ENCODE results near the gene ZCCHC7. TPM values are rescaled to one million over a fixed set of nuclear protein-coding genes. Genes with fewer than 3 reads are reported as not detected.
A peak's percentile ranks its signal among the peaks of the same experiment; 100 is the strongest.

ZCCHC7 gene
- total RNA-seq, 1 donor from 2014 or later = 22.1 TPM

DNA sequence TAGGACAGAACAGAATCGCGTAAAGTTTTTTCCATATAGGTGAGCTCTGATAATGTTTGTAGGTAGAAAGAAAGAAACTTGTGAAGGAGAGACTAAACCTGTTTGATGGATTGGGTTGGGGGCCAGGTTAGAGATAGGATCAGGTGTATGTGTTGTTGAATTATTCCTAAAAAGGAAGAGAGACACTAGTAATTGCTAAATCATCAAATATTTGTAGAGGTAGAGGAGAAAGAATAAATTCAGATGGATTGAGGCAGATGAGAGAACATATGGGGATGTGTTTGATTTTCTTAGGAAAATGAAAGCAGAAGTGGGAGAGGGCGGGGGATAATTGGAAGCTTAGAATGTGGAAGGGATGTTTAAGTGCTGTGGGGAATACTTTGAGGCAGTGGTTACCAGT, 7.7 kb downstream of the ZCCHC7 start:
- Mint-ChIP-seq H3K9me3 (no peaks in the 10 kb centered on the region), H3K27me3 (ENCODE audit: low read depth) (no peaks in the 10 kb centered on the region)

DNA sequence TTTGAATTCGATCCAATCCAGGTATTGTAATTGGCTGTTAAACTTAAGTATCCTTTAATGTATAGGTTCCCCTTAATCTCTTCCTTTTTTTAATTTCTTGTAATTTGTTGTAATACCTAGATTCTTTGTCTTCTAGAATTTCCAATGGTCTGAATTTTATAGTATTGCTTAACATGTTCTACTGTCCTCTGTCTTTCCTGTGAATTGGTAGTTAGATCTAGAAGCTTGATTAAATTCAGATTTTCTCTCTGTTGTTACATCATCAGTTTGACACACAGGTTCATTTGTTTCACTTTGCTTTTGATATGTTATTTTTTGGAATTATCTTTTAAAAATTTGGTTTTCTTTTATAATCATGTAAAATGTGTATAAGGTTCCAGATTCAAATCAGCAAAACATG, 13.8 kb downstream of the ZCCHC7 start:
- no peak overlapping the region for H3K27ac Mint-ChIP-seq
- peaks cover 51% of the 10 kb centered on the region for H3K36me3 Mint-ChIP-seq (ENCODE audit: low read depth)
- H3K9me3 Mint-ChIP-seq = no peaks in the 10 kb centered on the region
- H3K4me1 Mint-ChIP-seq (ENCODE audit: low read depth) = peaks cover 31% of the 10 kb centered on the region
- DNase-seq (ENCODE audit: low spot score) = no peak
- no peak overlapping the region for H3K4me3 Mint-ChIP-seq (ENCODE audit: low read depth)
- no peaks in the 10 kb centered on the region for H3K27me3 Mint-ChIP-seq (ENCODE audit: low read depth)
- intact Hi-C loops (cut with micrococcal nuclease) = no loop called here

More for the DNA sequence above, 7.7 kb downstream of the ZCCHC7 start:
- Mint-ChIP-seq H3K27ac (no peak overlapping the region), H3K4me3 (ENCODE audit: low read depth) (no peak overlapping the region), H3K36me3 (ENCODE audit: low read depth) (peaks cover 20% of the 10 kb centered on the region), H3K4me1 (ENCODE audit: low read depth) (peaks cover 15% of the 10 kb centered on the region)
- no peak for DNase-seq (ENCODE audit: low spot score)
- intact Hi-C loops (cut with micrococcal nuclease) = no loop called here

GRCh38 chr9:37141015-37141414, 20.6 kb downstream of the ZCCHC7 start:
- no peak for DNase-seq (ENCODE audit: low spot score)
- H3K36me3 Mint-ChIP-seq (ENCODE audit: low read depth) = peaks cover 51% of the 10 kb centered on the region
- H3K27me3 Mint-ChIP-seq (ENCODE audit: low read depth) = no peaks in the 10 kb centered on the region
- no peak overlapping the region for H3K4me3 Mint-ChIP-seq (ENCODE audit: low read depth)
- H3K9me3 Mint-ChIP-seq = no peaks in the 10 kb centered on the region
- peaks cover 36% of the 10 kb centered on the region for H3K4me1 Mint-ChIP-seq (ENCODE audit: low read depth)
- H3K27ac Mint-ChIP-seq = no peak overlapping the region
- intact Hi-C loops (cut with micrococcal nuclease) = no loop called here

- H3K27ac Mint-ChIP-seq = no peak overlapping the region
Observed at GRCh38 chr9:37144762-37145161, 24.4 kb downstream of the ZCCHC7 start.

DNA sequence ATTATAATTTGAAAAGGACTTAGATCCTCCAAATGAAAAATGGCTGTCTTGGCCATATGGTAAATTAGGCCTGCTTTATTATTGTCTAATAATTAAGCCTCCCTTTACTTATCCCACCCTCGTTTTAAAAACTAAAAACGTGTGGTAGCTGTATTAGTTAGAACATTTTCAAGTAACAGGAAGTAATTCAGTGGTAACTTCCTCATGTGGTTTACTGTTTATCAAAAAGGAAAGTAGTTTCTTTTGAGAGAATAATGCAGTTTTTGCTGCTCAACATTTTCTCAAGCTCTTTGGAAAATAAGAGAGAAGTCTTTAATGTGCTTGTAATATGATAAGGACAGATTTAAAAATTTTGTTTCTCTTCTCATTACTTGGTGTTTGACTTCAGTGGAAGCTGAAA, 26.0 kb downstream of the ZCCHC7 start:
- peaks cover 33% of the 10 kb centered on the region for H3K4me1 Mint-ChIP-seq (ENCODE audit: low read depth)
- H3K4me3 Mint-ChIP-seq (ENCODE audit: low read depth) = peak overlapping the region; percentile 48
- peaks cover 45% of the 10 kb centered on the region for H3K36me3 Mint-ChIP-seq (ENCODE audit: low read depth)
- H3K9me3 Mint-ChIP-seq = no peaks in the 10 kb centered on the region
- peak overlapping the region; percentile 64 for H3K27ac Mint-ChIP-seq
- intact Hi-C loops (cut with micrococcal nuclease) = loop anchor here (5.0 kb wide), 1 partner anchor 41 kb away; no protein-coding TSS in a partner anchor
- no peak for DNase-seq (ENCODE audit: low spot score)
- H3K27me3 Mint-ChIP-seq (ENCODE audit: low read depth) = no peaks in the 10 kb centered on the region

More at GRCh38 chr9:37144762-37145161, 24.4 kb downstream of the ZCCHC7 start:
- peaks cover 49% of the 10 kb centered on the region for H3K36me3 Mint-ChIP-seq (ENCODE audit: low read depth)
- no peaks in the 10 kb centered on the region for H3K9me3 Mint-ChIP-seq
- H3K4me3 Mint-ChIP-seq (ENCODE audit: low read depth) = no peak overlapping the region
- H3K4me1 Mint-ChIP-seq (ENCODE audit: low read depth) = peaks cover 38% of the 10 kb centered on the region
- DNase-seq (ENCODE audit: low spot score) = no peak
- no peaks in the 10 kb centered on the region for H3K27me3 Mint-ChIP-seq (ENCODE audit: low read depth)
- intact Hi-C loops (cut with micrococcal nuclease) = loop anchor here (5.0 kb wide), 1 partner anchor 43 kb away; no protein-coding TSS in a partner anchor

DNA sequence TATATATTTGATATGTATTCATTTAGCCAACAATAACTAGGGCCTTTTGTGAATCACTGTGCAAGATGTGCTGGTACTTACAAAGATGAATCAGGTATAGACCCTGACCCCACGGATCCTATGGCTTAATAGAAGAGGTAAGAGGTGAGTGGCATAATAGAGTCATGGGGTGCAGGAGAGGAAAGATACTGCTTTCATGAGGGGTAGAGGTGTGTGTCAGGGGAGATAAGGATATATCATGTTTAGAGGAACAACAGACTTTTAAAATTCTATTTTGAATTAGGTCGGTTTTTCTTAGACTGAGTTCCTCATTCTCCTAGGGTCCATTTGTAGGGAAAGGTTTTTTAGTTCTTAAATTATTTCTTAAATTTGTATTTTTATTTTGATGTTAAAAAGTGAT, 27.8 kb downstream of the ZCCHC7 start:
- Mint-ChIP-seq H3K9me3 (no peaks in the 10 kb centered on the region), H3K27me3 (ENCODE audit: low read depth) (no peaks in the 10 kb centered on the region), H3K27ac (no peak overlapping the region), H3K36me3 (ENCODE audit: low read depth) (peaks cover 44% of the 10 kb centered on the region), H3K4me3 (ENCODE audit: low read depth) (no peak overlapping the region), H3K4me1 (ENCODE audit: low read depth) (peaks cover 34% of the 10 kb centered on the region)
- DNase-seq (ENCODE audit: low spot score) = no peak
- intact Hi-C loops (cut with micrococcal nuclease) = loop anchor here (5.0 kb wide), 1 partner anchor 39 kb away; no protein-coding TSS in a partner anchor

DNA sequence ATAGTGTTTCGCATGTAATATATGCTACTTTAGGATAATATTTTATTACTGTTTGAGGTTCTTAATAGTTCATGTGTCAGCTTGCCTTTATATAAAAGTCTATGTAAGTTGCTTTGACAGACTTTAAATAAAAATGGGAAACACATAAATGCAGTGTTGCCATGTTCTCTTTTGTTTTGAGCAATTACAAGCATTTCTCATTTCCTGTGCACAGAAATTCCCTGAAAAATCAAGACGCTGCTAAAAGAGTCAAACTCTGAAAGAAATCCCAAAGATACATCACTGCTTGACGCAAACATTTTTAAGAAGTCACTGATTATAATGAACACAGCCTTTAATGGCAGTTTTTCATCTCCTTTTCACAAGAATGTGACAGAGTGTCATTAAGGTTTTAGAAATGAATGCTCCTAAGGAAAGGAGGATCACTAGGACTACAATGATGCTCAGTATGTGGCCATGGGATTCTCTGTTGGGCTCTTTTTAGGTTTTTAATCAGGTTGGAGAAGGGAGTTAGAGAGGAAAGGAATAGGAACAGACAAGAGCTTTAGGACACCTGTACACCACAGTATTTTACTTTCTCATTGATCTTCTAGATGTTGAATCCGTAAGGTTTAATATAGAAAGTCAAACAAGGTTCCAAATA, 29.4 kb downstream of the ZCCHC7 start:
- H3K4me1 Mint-ChIP-seq (ENCODE audit: low read depth) = peaks cover 28% of the 10 kb centered on the region
- H3K27me3 Mint-ChIP-seq (ENCODE audit: low read depth) = no peaks in the 10 kb centered on the region
- H3K27ac Mint-ChIP-seq = no peak overlapping the region
- H3K9me3 Mint-ChIP-seq = no peaks in the 10 kb centered on the region
- intact Hi-C loops (cut with micrococcal nuclease) = loop anchor here (5.0 kb wide), 1 partner anchor 38 kb away; no protein-coding TSS in a partner anchor
- DNase-seq (ENCODE audit: low spot score) = no peak
- H3K4me3 Mint-ChIP-seq (ENCODE audit: low read depth) = no peak overlapping the region
- H3K36me3 Mint-ChIP-seq (ENCODE audit: low read depth) = peaks cover 52% of the 10 kb centered on the region

DNA sequence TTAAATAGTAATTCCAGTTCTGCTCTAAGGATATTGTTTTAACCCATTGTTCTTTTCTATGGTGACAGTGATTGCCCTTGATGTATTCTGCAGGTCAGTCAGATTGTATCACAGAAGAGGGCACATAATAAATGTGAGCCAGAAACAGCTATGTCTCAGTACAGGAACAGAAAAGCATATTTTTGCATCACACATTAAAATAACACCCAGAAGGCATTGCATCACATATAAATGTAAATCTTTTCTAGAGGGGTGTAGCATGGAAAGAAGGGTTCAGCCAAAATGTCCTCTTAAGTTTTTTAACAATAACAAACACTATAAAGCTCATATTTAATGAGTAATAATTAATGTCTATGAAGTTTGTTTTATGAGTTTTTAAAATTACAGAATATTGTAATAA, 30.0 kb downstream of the ZCCHC7 start:
- no peak overlapping the region for H3K4me3 Mint-ChIP-seq (ENCODE audit: low read depth)
- H3K36me3 Mint-ChIP-seq (ENCODE audit: low read depth) = peaks cover 53% of the 10 kb centered on the region
- no peaks in the 10 kb centered on the region for H3K9me3 Mint-ChIP-seq
- H3K27me3 Mint-ChIP-seq (ENCODE audit: low read depth) = no peaks in the 10 kb centered on the region
- H3K27ac Mint-ChIP-seq = no peak overlapping the region
- peaks cover 26% of the 10 kb centered on the region for H3K4me1 Mint-ChIP-seq (ENCODE audit: low read depth)
- intact Hi-C loops (cut with micrococcal nuclease) = no loop called here
- DNase-seq (ENCODE audit: low spot score) = no peak

- no peak for DNase-seq (ENCODE audit: low spot score)
- Mint-ChIP-seq H3K4me1 (ENCODE audit: low read depth) (peaks cover 27% of the 10 kb centered on the region), H3K27ac (no peak overlapping the region), H3K27me3 (ENCODE audit: low read depth) (no peaks in the 10 kb centered on the region), H3K36me3 (ENCODE audit: low read depth) (peaks cover 60% of the 10 kb centered on the region), H3K9me3 (no peaks in the 10 kb centered on the region), H3K4me3 (ENCODE audit: low read depth) (no peak overlapping the region)
- intact Hi-C loops (cut with micrococcal nuclease) = no loop called here
Observed at GRCh38 chr9:37151812-37152211, 31.4 kb downstream of the ZCCHC7 start.

DNA sequence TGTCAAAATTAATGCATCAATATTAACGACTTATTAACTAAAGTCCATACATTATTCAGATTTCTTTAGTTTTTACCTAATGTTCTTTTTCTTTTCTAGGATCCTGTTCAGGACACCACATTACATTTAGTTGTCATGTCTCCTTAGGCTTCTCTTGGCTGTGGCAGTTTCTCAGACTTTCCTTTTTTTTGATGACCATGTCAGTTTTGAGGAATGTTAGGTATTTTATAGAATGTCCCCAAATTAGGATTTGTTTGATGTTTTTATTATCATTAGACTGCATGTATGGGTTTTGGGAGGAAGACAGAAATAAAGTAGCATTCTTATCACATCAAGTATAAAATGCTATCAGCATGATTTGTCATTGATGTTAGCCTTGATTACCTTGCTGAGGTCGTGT, 32.0 kb downstream of the ZCCHC7 start:
- no peak for DNase-seq (ENCODE audit: low spot score)
- H3K9me3 Mint-ChIP-seq = no peaks in the 10 kb centered on the region
- no peak overlapping the region for H3K27ac Mint-ChIP-seq
- peaks cover 60% of the 10 kb centered on the region for H3K36me3 Mint-ChIP-seq (ENCODE audit: low read depth)
- H3K4me1 Mint-ChIP-seq (ENCODE audit: low read depth) = peaks cover 29% of the 10 kb centered on the region
- H3K4me3 Mint-ChIP-seq (ENCODE audit: low read depth) = no peak overlapping the region
- no peaks in the 10 kb centered on the region for H3K27me3 Mint-ChIP-seq (ENCODE audit: low read depth)
- intact Hi-C loops (cut with micrococcal nuclease) = no loop called here

DNA sequence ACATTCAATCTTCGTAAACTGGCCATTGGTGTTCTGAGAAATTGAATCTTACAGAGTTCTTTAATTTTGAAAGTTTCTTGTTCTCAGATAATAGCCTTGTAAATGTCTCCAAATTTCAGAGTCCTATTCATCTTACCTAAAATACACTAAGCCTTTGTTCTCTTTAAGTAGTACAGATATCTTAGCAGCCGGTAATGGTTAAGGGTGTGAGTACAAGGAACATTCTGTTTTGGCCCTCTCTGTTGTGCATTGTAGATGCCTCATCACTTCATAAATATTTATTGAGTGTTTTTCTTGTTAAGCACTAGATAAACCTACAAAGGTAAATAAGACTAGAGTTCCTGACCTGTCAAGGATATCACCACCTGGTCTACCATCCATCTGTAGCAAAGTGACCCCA, 35.2 kb downstream of the ZCCHC7 start:
- intact Hi-C loops (cut with micrococcal nuclease) = loop anchor here (5.0 kb wide), 1 partner anchor 47 kb away; no protein-coding TSS in a partner anchor
- Mint-ChIP-seq H3K27ac (no peak overlapping the region), H3K27me3 (ENCODE audit: low read depth) (no peaks in the 10 kb centered on the region), H3K4me1 (ENCODE audit: low read depth) (peaks cover 25% of the 10 kb centered on the region), H3K36me3 (ENCODE audit: low read depth) (peaks cover 58% of the 10 kb centered on the region), H3K9me3 (no peaks in the 10 kb centered on the region), H3K4me3 (ENCODE audit: low read depth) (no peak overlapping the region)
- DNase-seq (ENCODE audit: low spot score) = no peak

DNA sequence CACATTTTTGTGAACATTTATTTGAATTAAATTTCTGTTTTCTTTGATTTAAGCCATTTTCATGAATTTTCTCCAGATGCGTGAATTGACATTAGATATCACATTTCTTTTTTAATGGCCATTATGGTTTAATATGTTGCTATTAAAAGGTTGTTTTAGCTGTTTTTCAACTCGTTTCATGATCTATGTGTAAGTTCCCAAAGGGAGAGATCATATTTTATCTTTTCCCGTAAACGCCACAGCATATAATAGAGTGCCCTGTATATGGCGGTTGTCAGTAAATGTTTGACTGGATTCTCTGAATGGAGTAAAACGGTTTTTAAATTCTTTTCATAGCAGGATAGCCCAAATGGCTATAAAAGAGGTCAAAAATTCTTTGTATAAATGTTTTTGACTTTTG, 35.8 kb downstream of the ZCCHC7 start:
- intact Hi-C loops (cut with micrococcal nuclease) = loop anchor here (5.0 kb wide), 1 partner anchor 46 kb away; no protein-coding TSS in a partner anchor
- Mint-ChIP-seq H3K9me3 (no peaks in the 10 kb centered on the region), H3K4me3 (ENCODE audit: low read depth) (no peak overlapping the region), H3K27ac (no peak overlapping the region), H3K27me3 (ENCODE audit: low read depth) (no peaks in the 10 kb centered on the region), H3K36me3 (ENCODE audit: low read depth) (peaks cover 58% of the 10 kb centered on the region), H3K4me1 (ENCODE audit: low read depth) (peaks cover 25% of the 10 kb centered on the region)
- DNase-seq (ENCODE audit: low spot score) = no peak

DNA sequence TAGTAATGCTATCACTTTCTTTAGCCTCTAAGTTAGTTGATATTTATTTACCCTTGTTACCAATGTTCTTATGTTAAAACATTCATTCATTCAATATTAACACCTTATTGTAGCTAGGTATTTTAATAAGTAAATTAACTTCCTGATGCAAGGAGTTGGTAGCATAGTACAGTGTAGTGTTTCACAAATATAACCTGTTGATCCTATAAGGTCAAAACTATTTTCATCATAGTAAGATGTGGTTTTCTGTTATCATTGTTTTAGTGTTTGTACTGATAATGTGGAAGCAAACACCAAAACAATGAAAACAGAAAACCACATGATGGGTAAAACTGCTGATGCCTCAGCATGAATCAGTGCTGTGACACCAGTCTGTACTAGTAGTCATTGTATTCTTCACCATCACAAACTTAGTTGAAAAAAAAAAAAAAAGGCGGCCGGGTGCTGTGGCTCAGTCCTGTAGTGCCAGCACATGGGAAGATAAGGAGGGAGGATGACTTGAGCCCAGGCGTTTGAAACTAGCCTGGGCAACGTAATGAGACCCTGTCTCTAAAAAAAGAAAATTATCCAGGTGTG, 36.5 kb downstream of the ZCCHC7 start:
- Mint-ChIP-seq H3K9me3 (no peaks in the 10 kb centered on the region), H3K27me3 (ENCODE audit: low read depth) (no peaks in the 10 kb centered on the region), H3K4me3 (ENCODE audit: low read depth) (no peak overlapping the region), H3K4me1 (ENCODE audit: low read depth) (peaks cover 25% of the 10 kb centered on the region), H3K27ac (peak overlapping the region; percentile 64), H3K36me3 (ENCODE audit: low read depth) (peaks cover 65% of the 10 kb centered on the region)
- no peak for DNase-seq (ENCODE audit: low spot score)
- intact Hi-C loops (cut with micrococcal nuclease) = loop anchor here (5.0 kb wide), 1 partner anchor 45 kb away; no protein-coding TSS in a partner anchor

Data from activated T-helper 2 cell treated with anti-CD3 and anti-CD28 coated beads, Interferon-gamma antibody, Interleukin-2, Interleukin-4, amounts not matched to agents 10 μg/mL and 5 μg/mL and 100 μg/mL, durations not matched to agents 14 hours and 24 hours and 36 hours (primary cell).